Measurements from ENCODE around the gene ZNF616.
A peak's percentile ranks its signal among the peaks of the same experiment; 100 is the strongest.

ZNF616 gene

GRCh38 chr19:52139252-52140031 is at the start of gene ZNF616:
TSS of gene ZNF616 (minus strand) at chr19:52139938. CDS start at chr19:52130512, 9,426 bp downstream.
- DNase-seq (ENCODE audit: extremely low spot score, insufficient read length, low read depth) (peak; percentile 56), FAIRE-seq (peak; percentile 96)

- FAIRE-seq (no peak), DNase-seq (ENCODE audit: extremely low spot score, insufficient read length, low read depth) (no peak)
These were observed 49.3 kb upstream of the ZNF616 start for GRCh38 chr19:52188822-52189734.

- DNase-seq (ENCODE audit: extremely low spot score, insufficient read length, low read depth) (no peak), FAIRE-seq (no peak)
These were observed 47.7 kb upstream of the ZNF616 start for GRCh38 chr19:52187407-52187806.

GRCh38 chr19:52176574-52176973 is 36.8 kb upstream of the ZNF616 start:
- FAIRE-seq (no peak), DNase-seq (ENCODE audit: extremely low spot score, insufficient read length, low read depth) (no peak)

- FAIRE-seq: no peak
- DNase-seq (ENCODE audit: extremely low spot score, insufficient read length, low read depth): no peak
These were observed 32.6 kb upstream of the ZNF616 start for GRCh38 chr19:52172347-52172746.

GRCh38 chr19:52171321-52172169 is 31.8 kb upstream of the ZNF616 start, which contains the start of gene ZNF836:
TSS of gene ZNF836 (minus strand) at chr19:52171621. CDS start at chr19:52168072, 3,549 bp downstream.
- DNase-seq (ENCODE audit: extremely low spot score, insufficient read length, low read depth) (peak; percentile 76), FAIRE-seq (peak; percentile 91)

GRCh38 chr19:52170863-52171320 is 31.2 kb upstream of the ZNF616 start:
- DNase-seq (ENCODE audit: extremely low spot score, insufficient read length, low read depth) (no peak), FAIRE-seq (no peak)

GRCh38 chr19:52170304-52170703 is 30.6 kb upstream of the ZNF616 start:
- FAIRE-seq (peak; percentile 44), DNase-seq (ENCODE audit: extremely low spot score, insufficient read length, low read depth) (no peak)

- DNase-seq (ENCODE audit: extremely low spot score, insufficient read length, low read depth): no peak
- no peak for FAIRE-seq
These were observed 16.0 kb upstream of the ZNF616 start for GRCh38 chr19:52155596-52156359.

GRCh38 chr19:52148256-52148655 is 8.5 kb upstream of the ZNF616 start:
- FAIRE-seq (no peak), DNase-seq (ENCODE audit: extremely low spot score, insufficient read length, low read depth) (no peak)

- FAIRE-seq (no peak), DNase-seq (ENCODE audit: extremely low spot score, insufficient read length, low read depth) (no peak)
These were observed 2.4 kb upstream of the ZNF616 start for GRCh38 chr19:52142001-52142595.

GRCh38 chr19:52141203-52141602 is 1.5 kb upstream of the ZNF616 start:
- no peak for FAIRE-seq
- no peak for DNase-seq (ENCODE audit: extremely low spot score, insufficient read length, low read depth)

GRCh38 chr19:52140032-52140710 is 433 bp upstream of the ZNF616 start:
- peak; percentile 86 for DNase-seq (ENCODE audit: extremely low spot score, insufficient read length, low read depth)
- no peak for FAIRE-seq

- DNase-seq (ENCODE audit: extremely low spot score, insufficient read length, low read depth): no peak
- no peak for FAIRE-seq
These were observed 821 bp downstream of the ZNF616 start for GRCh38 chr19:52138983-52139251.

- FAIRE-seq (peak; percentile 48), DNase-seq (ENCODE audit: extremely low spot score, insufficient read length, low read depth) (no peak)
These were observed 1.3 kb downstream of the ZNF616 start for GRCh38 chr19:52138278-52138982.

GRCh38 chr19:52120286-52120685 is 19.5 kb downstream of the ZNF616 start:
- no peak for FAIRE-seq
- no peak for DNase-seq (ENCODE audit: extremely low spot score, insufficient read length, low read depth)

- FAIRE-seq (no peak), DNase-seq (ENCODE audit: extremely low spot score, insufficient read length, low read depth) (no peak)
These were observed 24.1 kb downstream of the ZNF616 start for GRCh38 chr19:52115526-52116053.

- FAIRE-seq: no peak
- DNase-seq (ENCODE audit: extremely low spot score, insufficient read length, low read depth): no peak
These were observed 25.0 kb downstream of the ZNF616 start for GRCh38 chr19:52114691-52115090.

All from GM18507 (cell line).